Measurements from ENCODE around the gene NPM1.

Gene NPM1

DNA sequence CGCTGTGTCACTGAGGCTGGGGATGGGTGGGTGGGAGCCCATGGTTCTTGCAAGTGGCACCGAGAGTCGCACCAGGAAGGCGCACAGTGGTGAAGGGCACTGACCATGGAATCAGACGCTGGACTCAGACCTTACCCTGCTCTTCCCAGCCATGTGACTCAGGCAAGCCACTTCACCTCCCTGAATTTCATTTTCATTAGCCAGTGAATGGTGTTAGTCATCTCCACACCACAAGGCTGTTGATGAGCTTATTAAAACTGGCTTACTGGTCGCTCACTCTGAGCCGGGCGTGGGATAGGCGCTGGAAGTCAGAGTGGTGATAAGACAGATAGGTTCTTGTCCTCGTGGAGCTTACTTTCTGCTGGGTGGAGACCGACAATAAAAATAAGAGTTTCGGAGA is 56.9 kb downstream of the NPM1 start:
- DNase-seq (ENCODE audit: insufficient read length, low spot score) (no peak), FAIRE-seq (no peak)

DNA sequence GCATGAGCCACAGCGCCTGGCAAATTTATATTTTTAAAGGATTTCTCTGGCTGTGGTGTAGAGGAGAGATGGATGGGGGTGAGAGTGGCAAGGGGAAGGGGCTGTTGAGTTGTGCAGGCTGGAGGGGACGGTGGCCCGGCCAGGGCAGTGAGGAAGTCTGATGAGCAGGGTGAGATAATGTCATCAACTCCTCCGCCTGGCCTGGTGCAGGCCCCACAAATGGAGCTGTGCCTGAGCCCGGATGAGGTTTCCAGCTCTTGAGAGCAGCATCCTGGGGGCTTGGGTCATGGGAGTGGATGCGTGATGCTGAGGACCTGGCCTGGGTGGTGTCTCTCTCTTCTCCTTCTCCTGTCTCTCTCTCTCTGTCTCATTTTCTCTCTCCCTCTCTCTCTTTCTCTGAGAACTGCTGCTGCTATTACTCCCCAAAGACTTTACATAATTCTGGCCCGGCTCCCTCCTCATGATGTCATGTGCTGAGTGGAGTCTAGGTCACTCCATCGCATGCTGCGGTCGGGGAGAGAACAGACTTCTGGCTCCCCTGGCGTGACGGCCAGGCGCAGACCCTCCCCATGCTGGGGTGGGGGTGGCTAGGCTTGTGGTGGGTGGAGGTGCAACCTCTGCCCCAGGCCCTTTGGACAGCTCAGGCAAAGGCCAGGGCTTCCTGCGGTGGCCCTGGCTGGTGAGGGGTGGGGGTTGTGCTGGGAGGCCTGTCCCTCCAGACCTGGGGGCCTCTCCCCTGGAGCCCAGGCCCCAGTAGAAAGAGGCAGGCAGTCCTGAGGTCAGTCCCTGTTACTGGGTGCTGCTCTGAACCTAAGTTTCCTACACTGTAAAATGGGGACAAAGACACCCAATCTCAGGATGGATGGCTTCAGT is 58.2 kb downstream of the NPM1 start:
- DNase-seq (ENCODE audit: insufficient read length, low spot score) (no peak), FAIRE-seq (no peak)

DNA sequence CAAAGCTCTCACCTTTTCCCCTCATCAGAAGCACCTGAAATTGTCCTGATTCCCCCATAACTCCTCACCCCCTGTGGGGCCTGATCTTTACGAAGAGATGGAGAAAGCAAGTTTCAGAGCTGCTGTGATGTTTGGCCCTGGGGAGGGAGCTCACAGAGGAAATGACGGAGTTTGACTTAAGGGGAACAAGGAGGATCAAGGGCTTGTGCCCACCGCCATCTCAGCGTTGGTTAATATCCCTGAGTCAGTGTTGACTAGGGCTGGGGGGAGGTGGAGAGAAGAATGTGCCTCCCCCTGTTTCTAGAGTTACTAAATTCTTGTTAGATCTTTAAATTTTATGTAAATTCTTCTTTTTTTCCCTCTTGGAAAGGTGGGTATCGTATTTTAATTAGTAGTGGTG is 59.6 kb downstream of the NPM1 start:
- DNase-seq (ENCODE audit: insufficient read length, low spot score): no peak
- FAIRE-seq: no peak

DNA sequence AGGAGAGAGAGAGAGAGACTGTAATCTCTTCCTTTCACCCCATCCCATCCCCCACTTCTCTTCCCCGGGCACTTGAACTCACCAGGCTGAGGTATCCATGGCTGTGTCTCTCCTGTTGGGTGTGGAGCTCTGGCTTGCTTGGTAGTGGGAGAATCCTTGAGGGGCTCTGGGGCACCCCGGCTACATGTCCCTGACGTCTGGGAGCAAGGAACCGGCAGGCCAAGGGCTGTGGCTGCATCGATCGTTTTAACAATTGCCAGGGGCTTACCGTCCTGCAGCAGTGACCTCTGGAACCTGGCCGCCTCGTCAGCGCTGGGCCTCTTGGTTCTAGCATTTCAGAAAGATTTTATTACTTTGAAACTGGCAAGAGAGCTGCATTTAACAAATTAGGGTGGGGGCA is 61.8 kb downstream of the NPM1 start:
- DNase-seq (ENCODE audit: insufficient read length, low spot score) (no peak), FAIRE-seq (no peak)

DNA sequence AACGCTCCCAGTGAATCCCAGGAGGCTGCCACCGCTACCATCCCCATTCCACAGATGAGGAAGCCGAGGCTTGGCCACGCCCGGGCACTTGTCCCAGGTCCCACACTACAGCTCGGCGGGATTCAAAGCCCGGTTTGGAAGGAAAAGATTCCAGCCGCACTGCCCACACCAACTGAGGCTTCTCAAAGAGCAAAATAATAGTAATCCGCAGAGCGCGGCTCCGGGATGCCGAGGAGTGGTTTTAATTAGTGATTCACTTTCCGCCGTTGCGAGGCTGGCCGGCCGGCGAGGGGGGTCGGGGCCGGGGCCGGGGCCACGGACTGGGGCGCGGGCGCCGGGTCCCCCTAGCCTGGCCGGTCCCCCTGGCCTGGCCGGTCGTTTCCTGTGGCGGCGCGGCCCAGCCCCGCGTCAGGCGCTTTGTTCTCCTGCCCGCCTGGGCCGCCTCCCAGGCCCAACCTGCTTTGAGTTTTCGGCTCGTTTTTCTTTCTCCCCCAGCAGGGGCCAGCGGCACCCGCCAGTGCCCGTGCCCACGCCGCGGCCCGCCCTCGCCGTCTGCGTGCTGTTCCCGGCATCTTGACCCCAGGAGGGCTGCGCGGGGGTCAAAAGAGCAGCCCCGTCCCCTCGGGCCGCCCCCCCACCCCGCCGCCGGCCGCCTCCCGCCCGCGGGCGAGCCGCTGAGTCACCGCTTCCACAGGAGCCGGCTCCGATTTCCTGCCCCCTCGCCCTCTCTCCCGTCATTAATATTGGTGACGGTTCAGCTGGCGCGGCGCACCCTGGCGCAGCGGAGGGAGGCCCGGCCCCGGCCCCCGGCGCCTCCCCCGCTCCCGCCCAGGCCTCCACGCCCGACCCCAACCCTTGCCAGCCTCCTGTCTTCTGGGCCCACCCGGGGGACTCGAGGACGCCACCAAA is 63.0 kb downstream of the NPM1 start:
- peak; percentile 33 for FAIRE-seq
- peak; percentile 80 for DNase-seq (ENCODE audit: insufficient read length, low spot score)

DNA sequence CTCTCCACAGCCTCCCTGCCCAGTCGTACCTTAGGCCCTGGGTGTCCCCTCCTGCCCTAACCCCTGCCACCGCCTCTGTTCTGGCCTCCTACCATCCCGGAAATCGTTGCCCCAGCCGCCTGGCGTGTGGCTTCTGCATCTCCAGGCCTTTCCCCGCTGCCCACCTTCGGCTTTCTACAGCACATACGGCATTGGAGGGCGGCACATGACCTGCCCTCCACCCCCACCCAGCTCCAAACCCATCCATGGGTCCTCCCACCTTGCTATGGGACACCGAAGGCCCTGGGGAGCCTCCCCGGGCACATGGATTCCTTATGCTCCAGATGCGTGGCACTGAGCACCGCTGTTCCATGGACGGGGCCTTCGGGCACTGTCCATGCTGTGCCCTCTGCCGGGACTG is 63.8 kb downstream of the NPM1 start:
- FAIRE-seq: no peak
- DNase-seq (ENCODE audit: insufficient read length, low spot score): no peak

DNA sequence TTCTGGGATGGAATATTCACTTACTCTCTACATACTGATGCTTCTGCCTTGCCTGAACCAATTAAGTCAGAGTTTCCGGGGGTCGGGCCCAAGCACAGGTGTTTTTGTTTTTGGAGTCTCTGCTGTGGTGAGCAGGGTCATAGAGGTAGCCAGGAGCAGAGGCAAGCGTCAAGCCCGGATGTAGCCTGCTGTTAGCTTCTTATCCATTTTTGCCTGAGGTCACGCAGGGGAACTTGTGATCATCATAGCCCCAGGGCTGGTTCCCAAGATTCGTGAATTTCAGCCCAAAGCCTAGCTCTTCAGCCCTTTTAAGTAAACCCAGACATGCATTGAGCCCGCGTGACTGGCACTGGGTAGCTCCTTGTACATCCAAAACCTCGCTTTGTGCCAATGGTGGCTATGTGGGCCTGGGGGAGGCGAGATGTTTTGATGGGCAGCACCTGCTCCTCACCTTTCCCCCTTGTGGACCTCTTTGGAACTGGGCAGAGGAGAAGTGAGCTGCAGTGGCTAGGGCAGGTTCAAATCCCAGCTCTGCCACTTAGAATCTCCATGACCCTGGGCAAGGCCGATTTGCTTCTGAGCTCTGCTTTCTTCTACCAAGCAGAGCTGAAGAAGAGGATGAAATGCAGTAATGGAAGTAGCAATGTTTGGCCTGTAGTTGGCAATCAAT is 65.5 kb downstream of the NPM1 start:
- no peak for FAIRE-seq
- DNase-seq (ENCODE audit: insufficient read length, low spot score): no peak

DNA sequence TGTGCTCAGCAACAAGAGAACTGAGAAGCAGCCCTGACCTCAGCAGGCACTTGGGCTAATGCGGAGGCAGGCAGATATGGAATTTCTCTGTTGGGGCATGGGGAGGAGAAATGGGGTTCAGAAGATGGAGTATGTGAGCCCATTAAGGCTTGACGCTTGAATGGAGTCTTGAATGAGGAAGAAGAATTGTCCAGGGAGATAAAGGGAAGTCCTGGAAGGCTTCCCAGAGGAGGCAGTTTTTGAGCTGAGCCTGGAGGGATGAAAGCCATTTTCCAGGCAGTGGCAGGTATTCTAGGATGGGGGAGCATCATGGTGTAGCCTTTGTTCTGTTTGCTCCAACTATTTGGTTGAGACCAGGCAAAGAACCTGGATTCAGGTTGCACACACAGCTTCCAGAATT is 66.3 kb downstream of the NPM1 start:
- no peak for DNase-seq (ENCODE audit: insufficient read length, low spot score)
- FAIRE-seq: no peak

DNA sequence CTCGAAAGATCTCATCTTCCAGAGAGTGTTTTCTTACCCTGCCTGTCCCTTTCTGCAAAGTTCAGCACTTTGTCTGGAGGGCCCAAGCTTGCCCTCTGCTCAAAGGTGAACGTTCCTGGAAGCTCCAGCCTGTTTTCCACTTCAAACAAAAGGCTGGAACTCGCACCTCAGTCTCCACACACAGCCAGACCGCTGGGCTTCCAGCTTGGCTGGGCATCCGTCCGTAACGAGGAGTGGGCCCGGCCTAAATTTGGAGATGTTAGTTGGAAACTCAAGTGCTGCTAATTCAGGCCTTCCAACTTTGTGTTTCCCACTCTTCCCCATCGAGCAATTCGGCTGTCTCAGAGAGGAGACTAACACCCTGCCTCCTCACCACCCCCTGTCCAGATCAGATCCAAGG is 66.9 kb downstream of the NPM1 start:
- no peak for DNase-seq (ENCODE audit: insufficient read length, low spot score)
- no peak for FAIRE-seq

DNA sequence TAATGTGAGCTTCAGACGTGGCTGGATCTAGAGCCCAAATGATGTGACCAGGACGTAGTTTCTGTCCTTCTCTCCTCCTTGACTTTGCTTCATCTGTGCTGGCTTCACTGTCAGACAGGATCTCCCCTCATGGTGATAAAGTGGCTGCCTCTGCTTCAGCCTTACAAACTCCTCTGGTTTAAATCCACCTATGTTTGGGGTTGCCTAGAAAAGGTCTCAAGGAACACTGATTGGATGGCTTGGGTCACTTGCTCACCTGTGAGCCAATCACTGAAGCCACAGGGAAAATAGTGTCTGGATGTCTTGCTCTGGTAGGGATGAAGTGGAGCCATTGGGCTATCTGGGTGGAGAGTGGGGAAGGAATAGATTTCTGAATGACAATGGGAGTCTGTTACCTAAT is 67.9 kb downstream of the NPM1 start:
- FAIRE-seq (no peak), DNase-seq (ENCODE audit: insufficient read length, low spot score) (no peak)

DNA sequence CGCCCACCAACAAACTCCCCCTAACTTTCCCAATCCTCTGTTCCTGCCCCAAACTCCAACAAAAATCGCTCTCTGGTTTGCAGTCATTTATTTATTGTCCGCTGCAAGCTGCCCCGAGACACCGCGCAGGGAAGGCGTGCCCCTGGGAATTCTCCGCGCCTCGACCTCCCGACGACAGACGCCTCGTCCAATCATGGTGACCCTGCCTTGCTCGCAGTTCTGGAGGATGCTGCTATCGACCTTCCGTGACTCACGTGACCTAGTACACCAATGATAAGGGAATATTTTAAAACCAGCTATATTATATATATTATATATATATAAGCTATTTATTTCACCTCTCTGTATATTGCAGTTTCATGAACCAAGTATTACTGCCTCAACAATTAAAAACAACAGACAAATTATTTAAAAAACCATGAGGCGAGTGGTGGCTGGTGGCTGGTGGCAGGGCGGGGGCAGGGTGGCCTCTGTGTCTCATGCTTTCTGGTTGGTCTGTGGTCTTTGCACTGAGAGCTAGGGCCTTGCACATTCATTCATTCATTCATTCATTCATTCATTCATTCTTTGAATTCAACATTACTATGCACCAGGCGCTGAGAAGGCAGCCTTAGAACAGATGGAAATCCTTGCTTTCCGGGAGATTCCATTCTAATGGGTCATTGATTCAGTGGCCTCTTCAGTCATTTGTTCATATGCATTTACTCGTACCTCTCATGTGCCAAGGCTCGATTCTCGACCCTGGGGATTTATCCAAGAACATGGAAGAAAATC is 69.7 kb downstream of the NPM1 start:
- FAIRE-seq (no peak), DNase-seq (ENCODE audit: insufficient read length, low spot score) (no peak)

DNA sequence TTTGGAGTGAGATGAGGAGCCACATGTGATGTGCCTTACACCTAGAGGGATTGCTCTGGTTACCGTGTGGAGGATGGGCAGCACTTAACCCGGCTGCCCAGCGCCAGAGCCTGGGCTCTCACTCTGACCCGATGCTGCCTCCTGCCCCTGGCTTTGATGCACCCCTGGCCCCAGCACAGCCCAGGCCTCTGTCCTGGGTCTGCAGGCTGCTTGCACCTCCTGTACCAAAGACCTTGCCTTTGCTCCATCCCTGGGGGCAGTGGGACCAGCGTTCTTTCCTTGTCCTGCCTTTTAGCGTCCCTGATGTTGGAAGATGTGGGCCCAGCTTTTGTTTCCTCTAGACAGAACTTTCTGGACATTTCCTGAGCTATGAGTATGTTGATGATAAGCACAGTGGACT is 72.2 kb downstream of the NPM1 start:
- DNase-seq (ENCODE audit: insufficient read length, low spot score): no peak
- no peak for FAIRE-seq
